Hepatocyte (in vitro differentiated cells): ENCODE results near the gene PLXNC1.

ENCODE experiments used
- EZH2 ChIP-seq: fragments of 200-600 bp; sonication (generic); IDR thresholded peaks from 2 replicates; pipeline ENCODE4 v1.6.1; 2016; ENCODE audit warnings: antibody characterized with exemption, mild to moderate bottlenecking, borderline replicate concordance
- TF ChIP-seq, protein P1 (sequence below): fragments of 200-600 bp; sonication (generic); IDR thresholded peaks from 2 replicates; pipeline ENCODE4 v1.5.1; 2016; ENCODE audit warnings: antibody characterized with exemption, mild to moderate bottlenecking; ENCODE audit not compliant: poor library complexity

DNA sequence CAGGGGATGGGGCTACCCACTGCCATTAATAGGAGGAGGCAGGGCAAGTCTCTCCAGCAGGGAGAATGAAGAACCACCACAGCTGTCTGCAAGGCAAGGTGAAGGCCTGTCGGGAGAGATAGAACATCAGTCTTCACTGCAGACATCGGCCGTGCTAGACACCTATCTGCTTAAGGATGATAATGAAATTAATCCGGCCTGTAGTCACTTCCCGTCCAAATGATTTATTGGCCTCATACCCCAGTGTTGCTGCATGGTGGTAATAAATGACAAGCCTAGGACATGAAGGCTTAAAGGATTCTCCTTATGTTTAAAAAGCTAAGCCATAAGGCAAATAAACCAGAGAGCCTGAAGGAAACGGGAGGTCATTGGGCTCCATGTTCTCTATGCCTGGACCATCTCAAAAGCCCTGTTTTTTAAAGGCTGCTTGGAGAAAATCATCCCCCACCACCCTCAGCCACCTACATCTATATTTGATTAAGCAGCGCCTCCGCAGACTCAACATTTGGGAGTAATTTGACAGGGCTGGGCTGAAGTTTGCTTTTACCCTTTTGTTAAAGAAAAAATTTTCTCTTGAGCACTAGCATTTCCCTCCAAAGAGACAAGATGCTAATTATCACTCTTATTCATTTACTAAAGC lies 137.7 kb downstream of the PLXNC1 start:
- TF ChIP-seq, protein P1, sequence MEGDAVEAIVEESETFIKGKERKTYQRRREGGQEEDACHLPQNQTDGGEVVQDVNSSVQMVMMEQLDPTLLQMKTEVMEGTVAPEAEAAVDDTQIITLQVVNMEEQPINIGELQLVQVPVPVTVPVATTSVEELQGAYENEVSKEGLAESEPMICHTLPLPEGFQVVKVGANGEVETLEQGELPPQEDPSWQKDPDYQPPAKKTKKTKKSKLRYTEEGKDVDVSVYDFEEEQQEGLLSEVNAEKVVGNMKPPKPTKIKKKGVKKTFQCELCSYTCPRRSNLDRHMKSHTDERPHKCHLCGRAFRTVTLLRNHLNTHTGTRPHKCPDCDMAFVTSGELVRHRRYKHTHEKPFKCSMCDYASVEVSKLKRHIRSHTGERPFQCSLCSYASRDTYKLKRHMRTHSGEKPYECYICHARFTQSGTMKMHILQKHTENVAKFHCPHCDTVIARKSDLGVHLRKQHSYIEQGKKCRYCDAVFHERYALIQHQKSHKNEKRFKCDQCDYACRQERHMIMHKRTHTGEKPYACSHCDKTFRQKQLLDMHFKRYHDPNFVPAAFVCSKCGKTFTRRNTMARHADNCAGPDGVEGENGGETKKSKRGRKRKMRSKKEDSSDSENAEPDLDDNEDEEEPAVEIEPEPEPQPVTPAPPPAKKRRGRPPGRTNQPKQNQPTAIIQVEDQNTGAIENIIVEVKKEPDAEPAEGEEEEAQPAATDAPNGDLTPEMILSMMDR, result no peak
- TF ChIP-seq EZH2, result no peak
